HG03064 (cell line): Measurements from ENCODE around the gene IHH.

Experiments
- ATAC-seq: cut with Tn5 transposase; IDR thresholded peaks from one replicate; pipeline ENCODE4 v1.9.1; 2021; ENCODE audit warnings: low read depth; ENCODE audit not compliant: unreplicated experiment

The IHH gene

GRCh38 chr2:219022041-219022440 lies 38.7 kb downstream of the IHH start:
- no peak for ATAC-seq

GRCh38 chr2:219021591-219021990 lies 39.1 kb downstream of the IHH start:
- no peak for ATAC-seq

- no peak for ATAC-seq
Measured at GRCh38 chr2:219020604-219021365, 39.9 kb downstream of the IHH start.

GRCh38 chr2:219019436-219019835 lies 41.3 kb downstream of the IHH start:
- ATAC-seq: no peak

GRCh38 chr2:219018726-219019125 lies 42.0 kb downstream of the IHH start:
- no peak for ATAC-seq

GRCh38 chr2:219018286-219018685 lies 42.4 kb downstream of the IHH start:
- no peak for ATAC-seq

GRCh38 chr2:219017201-219017931 lies 43.4 kb downstream of the IHH start:
- no peak for ATAC-seq

- no peak for ATAC-seq
Measured at GRCh38 chr2:219016721-219017120, 44.0 kb downstream of the IHH start.

- no peak for ATAC-seq
Measured at GRCh38 chr2:219010873-219011272, 49.8 kb downstream of the IHH start.

GRCh38 chr2:219010162-219010756 lies 50.5 kb downstream of the IHH start:
- ATAC-seq: no peak

GRCh38 chr2:219009294-219009693 lies 51.4 kb downstream of the IHH start:
- no peak for ATAC-seq
